Ectodermal cell (in vitro differentiated cells): ENCODE data around the gene PTCH2.
A peak's percentile ranks its signal among the peaks of the same experiment; 100 is the strongest.

Experiments used
- H3K27ac ChIP-seq: 2 replicates; pipeline ENCODE4 v1.7.0; 2013; ENCODE audit warnings: mild to moderate bottlenecking, low read depth, low read length; ENCODE audit not compliant: insufficient read depth, poor library complexity, severe bottlenecking
- H3K27me3 ChIP-seq: 2 replicates; pipeline ENCODE4 v1.7.0; 2013; ENCODE audit warnings: mild to moderate bottlenecking, low read length; ENCODE audit not compliant: insufficient read depth, control insufficient read depth, poor library complexity, severe bottlenecking
- H3K36me3 ChIP-seq: one replicate; pipeline ENCODE4 v1.7.0; 2013; ENCODE audit warnings: low read length; ENCODE audit not compliant: control insufficient read depth, insufficient read depth
- H3K4me1 ChIP-seq: one replicate; pipeline ENCODE4 v1.7.0; 2013; ENCODE audit warnings: low read length; ENCODE audit not compliant: control insufficient read depth, insufficient read depth
- H3K4me3 ChIP-seq: 2 replicates; pipeline ENCODE4 v1.7.0; 2013; ENCODE audit warnings: low read depth, low read length, control low read depth; ENCODE audit not compliant: insufficient read depth
- H3K9me3 ChIP-seq: 2 replicates; pipeline ENCODE4 v1.7.0; 2013; ENCODE audit warnings: mild to moderate bottlenecking, low read length, moderate library complexity; ENCODE audit not compliant: control insufficient read depth
- WGBS, 2 experiments: methylation state at CpG; one replicate each; pipeline ENCODE4 v1.1.7; 2013; ENCODE audit warnings: missing lambda C conversion rate in 2 of 2; 5-methylcytosine and 5-hydroxymethylcytosine counted together

Gene PTCH2

DNA sequence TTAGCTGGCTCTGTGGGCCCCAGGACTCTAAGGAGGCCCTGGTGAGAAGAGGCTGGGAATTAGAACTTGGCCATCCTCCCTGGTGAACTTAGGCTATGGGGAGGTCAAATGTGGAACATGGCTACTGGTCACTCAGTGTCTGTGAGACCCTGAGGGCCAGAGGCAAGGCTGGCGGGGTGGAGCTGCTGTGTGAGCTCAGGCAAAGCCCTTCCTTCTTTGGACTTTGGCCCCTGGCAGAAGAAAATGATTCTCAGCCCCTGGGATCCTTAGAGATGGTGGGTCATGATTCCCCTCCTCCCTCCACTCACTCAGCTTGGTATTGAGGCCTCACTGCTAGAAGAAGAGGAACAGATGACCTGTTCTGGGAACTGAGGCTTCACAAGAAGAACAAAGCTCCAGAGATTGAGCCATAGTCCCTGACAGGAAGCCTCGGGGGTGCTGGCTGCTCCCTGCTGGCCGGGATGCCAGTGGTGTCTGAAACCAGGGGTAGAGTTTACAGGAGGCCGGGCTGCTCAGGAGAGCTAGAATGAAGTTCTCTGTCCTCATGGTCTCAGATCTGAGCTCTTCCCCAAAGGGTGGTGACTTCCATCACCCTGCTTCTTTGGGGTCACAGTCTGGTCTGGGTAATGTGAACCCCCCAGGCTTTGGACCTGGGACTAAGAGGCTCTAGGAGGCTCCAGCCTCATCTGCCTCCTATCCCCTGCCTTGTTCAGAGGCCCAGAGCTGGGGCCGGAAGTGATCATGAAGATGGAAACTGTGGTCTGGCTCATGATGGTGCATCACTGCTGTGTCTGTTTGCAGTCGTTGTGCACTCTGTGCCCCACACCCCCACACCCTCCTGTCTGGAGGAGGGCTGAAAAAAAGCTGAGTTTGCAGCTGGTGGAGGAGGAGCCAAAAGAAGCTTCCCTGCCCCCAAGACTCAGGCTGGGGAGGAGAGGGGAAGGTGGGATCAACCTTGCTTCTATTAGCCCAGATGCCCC lies 33.8 kb downstream of the PTCH2 start:
- H3K27me3 ChIP-seq: no peaks in the 10 kb centered on the region
- WGBS, 2 experiments: 66 to 74% methylated on average over 6 of the region's 6 CpGs
- H3K4me1 ChIP-seq: peaks cover 42% of the 10 kb centered on the region
- H3K36me3 ChIP-seq: peaks cover 7% of the 10 kb centered on the region
- peak overlapping the region; percentile 11 for H3K4me3 ChIP-seq
- no peaks in the 10 kb centered on the region for H3K9me3 ChIP-seq
- peak overlapping the region; percentile 99 for H3K27ac ChIP-seq

DNA sequence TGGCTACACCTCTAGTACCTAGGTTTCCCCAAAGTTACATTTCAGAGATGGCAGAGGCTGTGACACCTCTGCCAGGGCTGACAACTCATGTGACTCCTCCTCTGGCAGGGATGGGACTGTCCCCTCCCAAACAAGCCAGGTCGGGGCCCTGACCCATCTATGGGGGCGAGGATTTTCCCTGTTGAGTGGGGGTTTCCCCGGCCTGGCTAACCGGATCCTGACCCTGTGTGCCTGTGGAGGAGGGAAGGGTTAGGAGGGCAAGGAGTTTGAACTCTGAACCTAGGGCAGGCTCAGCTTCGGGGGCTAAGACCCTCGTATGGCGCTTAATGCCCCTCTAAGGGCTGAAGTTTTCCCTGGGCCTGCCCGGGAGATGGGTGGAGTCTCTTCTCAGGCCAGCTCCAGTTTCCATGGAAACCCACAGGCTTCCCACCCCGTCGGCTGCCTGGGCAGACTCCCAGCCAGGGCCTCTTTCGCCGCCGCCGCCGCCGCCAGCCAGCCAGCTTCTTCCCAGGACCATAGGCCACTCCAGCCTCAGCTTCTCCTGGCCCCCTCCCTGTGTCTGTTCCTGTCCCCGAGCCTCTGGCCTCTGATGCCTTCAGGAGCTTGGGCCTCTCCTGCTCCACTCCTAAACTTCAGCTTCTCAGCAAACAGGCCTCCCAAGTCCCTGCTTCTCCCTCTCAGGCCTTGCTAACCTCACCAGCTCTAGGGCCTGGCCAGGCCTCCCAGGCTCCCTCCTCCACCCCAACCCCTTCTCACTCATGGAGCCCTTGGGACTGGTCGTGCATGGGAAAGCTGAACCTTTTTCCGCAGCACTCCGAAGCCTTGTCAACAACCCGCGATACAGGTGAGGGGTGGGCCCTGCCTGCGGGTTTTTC lies 34.8 kb downstream of the PTCH2 start, which contains the start of gene BTBD19:
Gene BTBD19 (plus strand): TSS at position 461 of the 875 bp plus-strand sequence. CDS start 298 bp downstream, at position 759.
- Histone ChIP-seq H3K4me3 (peak within 1 kb of the TSS; percentile 11), H3K4me1 (peaks cover 45% of the 10 kb centered on the region), H3K9me3 (no peaks in the 10 kb centered on the region), H3K36me3 (peaks cover 14% of the 10 kb centered on the region), H3K27me3 (no peaks in the 10 kb centered on the region), H3K27ac (peak within 1 kb of the TSS; percentile 99)
- WGBS, 2 experiments: 33 to 34% methylated on average over 23 of the region's 23 CpGs

DNA sequence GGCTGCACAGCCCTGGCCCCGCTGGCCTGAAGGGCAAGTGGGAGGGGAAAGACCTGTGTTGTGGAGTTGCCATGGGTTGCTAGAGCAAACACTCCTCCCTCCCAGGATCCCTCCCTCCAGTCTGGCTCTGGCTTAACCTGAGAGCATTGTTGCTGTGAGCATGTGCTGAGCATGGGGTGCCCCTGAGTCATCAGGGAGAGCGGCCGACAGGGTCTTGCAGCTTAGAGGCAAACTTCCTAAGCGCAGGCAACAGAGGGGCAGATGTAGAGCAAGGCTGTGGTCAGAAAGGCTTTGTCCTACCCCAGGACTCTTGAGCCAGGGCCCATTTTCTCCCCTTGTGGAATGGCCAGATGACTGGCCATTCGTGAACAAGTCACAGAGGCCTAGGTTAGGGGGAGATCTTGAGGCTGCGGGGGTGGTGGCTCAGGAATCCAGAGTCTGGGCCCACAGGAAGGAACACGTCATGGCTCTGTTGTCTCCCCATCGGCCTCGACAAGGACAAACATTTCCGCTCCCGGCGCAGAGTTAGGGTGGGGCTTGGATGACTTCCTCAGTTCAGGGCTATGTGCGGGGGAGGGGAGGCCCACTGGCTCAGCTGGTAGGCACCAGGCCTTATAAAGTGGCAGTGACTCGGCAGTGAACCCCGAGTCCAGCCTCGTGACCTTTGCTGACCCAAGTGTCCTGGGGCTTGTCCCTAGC lies 35.5 kb downstream of the PTCH2 start:
- 53 to 57% methylated on average over 16 of the region's 16 CpGs for WGBS, 2 experiments
- Histone ChIP-seq H3K4me3 (peak overlapping the region; percentile 7), H3K9me3 (no peaks in the 10 kb centered on the region), H3K4me1 (peaks cover 47% of the 10 kb centered on the region), H3K27me3 (no peaks in the 10 kb centered on the region), H3K27ac (peak overlapping the region; percentile 99), H3K36me3 (peaks cover 14% of the 10 kb centered on the region)

DNA sequence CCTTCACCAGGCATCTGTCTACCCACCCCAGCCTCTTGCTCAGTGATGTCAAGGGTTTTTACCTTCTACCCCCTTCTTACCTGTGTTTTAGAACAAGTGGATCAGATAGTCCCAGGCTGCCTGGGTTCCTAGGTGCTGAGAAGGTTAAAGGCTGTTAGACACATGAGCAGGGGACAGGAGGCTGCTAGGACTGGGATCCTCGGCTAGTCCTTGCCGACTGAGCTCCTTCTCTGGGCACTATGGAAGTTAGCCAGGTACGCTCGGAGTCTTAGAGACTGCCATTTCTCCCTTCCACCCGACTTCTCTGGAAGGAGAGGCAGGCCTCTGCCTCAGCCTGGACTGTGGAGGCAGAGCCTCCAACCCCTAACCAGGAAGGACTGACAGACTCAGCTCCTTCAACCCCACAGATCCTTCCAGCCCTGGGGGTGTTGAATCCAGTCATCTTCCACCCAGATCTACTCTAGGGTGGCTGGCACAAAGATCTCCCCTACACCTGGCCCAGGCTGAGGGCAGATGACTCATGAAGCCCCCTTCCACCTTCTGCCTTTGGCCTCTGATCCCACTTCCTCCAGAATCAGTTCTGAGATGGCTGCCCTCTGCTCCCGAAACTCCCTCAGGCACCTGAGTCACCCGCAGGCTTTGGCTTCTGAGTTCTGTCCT lies 36.2 kb downstream of the PTCH2 start, which contains the start of gene DYNLT4:
Gene DYNLT4 (minus strand): TSS at position 648 of the 660 bp plus-strand sequence. CDS start 683 bp downstream, outside the sequence.
- H3K27ac ChIP-seq: peak within 1 kb of the TSS; percentile 99
- peaks cover 14% of the 10 kb centered on the region for H3K36me3 ChIP-seq
- peak within 1 kb of the TSS; percentile 11 for H3K4me3 ChIP-seq
- peaks cover 54% of the 10 kb centered on the region for H3K4me1 ChIP-seq
- WGBS, 2 experiments: 82 to 86% methylated on average over 7 of the region's 7 CpGs
- no peaks in the 10 kb centered on the region for H3K9me3 ChIP-seq
- no peaks in the 10 kb centered on the region for H3K27me3 ChIP-seq

DNA sequence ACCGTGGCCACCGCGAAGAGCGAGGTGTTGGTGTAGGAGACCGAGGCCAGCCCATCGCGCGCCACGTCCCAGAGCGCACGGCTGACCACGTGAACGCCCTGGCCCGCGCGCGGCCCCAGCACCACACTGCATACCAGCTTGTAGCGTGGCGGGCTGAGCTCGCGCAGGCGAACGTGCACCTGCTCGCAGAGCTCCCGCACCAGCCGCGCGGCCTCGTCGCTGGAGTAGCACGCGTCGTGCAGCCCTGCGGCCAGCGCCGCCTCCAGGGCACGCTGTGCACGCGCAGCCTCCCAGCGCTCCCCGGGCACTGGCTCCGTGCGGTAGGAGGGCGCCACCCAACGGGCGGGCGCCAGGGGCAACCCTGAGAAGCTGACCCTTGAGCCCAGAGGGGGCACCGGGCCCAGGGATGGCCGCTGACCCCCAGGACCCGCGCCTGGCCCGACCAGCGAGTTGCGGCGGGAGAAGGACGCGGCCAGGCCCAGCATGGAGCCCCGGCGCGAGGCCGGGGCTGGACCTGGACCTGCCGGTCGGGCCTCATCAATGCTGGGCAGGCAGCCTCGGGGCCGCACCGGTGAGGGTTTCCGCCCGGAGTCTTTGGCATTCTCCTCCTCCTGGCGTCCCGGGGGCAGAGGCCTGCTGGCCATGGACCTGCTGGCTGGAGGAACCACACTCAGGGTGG lies 36.9 kb downstream of the PTCH2 start:
- H3K9me3 ChIP-seq: no peaks in the 10 kb centered on the region
- peaks cover under 1% of the 10 kb centered on the region for H3K27me3 ChIP-seq
- H3K36me3 ChIP-seq: peaks cover 14% of the 10 kb centered on the region
- H3K27ac ChIP-seq: no peak overlapping the region
- no peak overlapping the region for H3K4me3 ChIP-seq
- peaks cover 59% of the 10 kb centered on the region for H3K4me1 ChIP-seq
- 96 to 97% methylated on average over 70 of the region's 70 CpGs for WGBS, 2 experiments

DNA sequence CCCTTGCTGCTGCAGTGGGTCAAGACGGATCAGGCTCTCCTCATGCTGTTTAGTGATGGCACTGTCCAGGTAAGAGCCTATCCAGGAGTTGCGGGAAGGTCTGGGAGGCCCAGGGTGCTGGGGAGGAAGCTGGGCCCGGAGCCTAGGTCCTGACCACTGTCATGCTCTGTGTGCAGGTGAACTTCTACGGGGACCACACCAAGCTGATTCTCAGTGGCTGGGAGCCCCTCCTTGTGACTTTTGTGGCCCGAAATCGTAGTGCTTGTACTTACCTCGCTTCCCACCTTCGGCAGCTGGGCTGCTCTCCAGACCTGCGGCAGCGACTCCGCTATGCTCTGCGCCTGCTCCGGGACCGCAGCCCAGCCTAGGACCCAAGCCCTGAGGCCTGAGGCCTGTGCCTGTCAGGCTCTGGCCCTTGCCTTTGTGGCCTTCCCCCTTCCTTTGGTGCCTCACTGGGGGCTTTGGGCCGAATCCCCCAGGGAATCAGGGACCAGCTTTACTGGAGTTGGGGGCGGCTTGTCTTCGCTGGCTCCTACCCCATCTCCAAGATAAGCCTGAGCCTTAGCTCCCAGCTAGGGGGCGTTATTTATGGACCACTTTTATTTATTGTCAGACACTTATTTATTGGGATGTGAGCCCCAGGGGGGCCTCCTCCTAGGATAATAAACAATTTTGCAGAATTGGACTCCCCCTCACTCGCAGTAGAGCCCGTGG lies 37.6 kb downstream of the PTCH2 start:
- Histone ChIP-seq H3K27me3 (peaks cover 8% of the 10 kb centered on the region), H3K27ac (no peak overlapping the region), H3K4me3 (no peak overlapping the region), H3K4me1 (peaks cover 59% of the 10 kb centered on the region), H3K36me3 (peaks cover 14% of the 10 kb centered on the region), H3K9me3 (no peaks in the 10 kb centered on the region)
- WGBS, 2 experiments: 95% methylated on average over 20 of the region's 20 CpGs

DNA sequence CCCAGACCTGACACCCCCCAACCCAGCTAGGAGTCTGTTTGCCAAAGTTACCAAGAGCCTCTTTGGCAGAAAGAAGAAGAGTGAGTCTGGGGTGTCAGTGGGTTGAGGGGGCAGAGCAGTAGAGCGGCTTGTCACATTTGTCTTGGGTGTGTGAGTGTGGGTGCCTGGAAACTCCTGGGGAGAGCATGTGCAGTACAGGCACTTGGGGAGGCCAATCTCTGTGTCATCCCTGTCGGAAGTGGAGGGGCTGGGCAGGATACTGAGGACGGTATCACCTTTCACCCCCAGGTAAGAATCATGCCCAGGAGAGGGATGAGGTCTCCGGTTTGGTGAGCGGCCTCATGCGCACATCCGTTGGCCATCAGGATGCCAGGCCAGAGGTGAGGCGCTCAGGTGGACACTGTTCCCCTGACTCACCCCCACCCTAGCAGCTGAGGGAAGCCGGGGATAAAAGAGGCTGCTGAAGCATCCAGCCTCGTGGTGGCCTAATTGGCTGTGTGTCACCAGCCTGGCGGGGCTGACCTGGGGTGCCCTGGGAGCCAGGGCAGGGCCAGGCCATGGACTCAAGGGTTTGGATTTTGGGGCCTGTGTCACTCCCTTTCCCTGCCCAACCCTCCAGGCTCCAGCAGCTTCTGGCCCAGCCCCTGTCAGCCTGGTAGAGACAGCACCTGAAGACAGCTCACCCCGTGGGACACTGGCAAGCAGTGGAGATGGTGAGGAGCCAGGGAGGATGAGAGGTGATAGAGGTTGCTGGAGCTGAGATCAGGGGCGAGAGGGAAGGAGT lies 39.5 kb downstream of the PTCH2 start:
- Histone ChIP-seq H3K4me1 (peaks cover 44% of the 10 kb centered on the region), H3K4me3 (no peak overlapping the region), H3K36me3 (peaks cover 14% of the 10 kb centered on the region), H3K27ac (no peak overlapping the region), H3K27me3 (peaks cover 10% of the 10 kb centered on the region), H3K9me3 (no peaks in the 10 kb centered on the region)
- 94 to 95% methylated on average over 13 of the region's 13 CpGs for WGBS, 2 experiments

DNA sequence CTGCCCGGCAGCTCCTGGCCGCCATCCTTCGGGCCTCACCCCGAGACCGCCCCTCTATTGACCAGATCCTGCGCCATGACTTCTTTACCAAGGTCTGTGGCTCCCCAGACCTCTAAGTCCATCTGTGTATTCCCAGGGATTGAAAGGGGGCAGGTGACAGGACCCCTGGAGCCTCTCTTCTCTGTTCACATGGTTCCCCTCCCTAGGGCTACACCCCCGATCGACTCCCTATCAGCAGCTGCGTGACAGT lies 40.1 kb downstream of the PTCH2 start:
- Histone ChIP-seq H3K36me3 (peaks cover 14% of the 10 kb centered on the region), H3K27ac (no peak overlapping the region), H3K27me3 (peaks cover 10% of the 10 kb centered on the region), H3K4me3 (no peak overlapping the region), H3K4me1 (peaks cover 39% of the 10 kb centered on the region), H3K9me3 (no peaks in the 10 kb centered on the region)
- 92% methylated on average over 9 of the region's 9 CpGs for WGBS, 2 experiments
